Forelimb muscle (tissue), 1 donor: ENCODE data around the gene KDM4E. TPM values are rescaled to one million over a fixed set of nuclear protein-coding genes. Genes with fewer than 3 reads are reported as not detected.
"Not testable (repeated sequence)": the region's sequence is repeated elsewhere in the genome, so short reads cannot be mapped to it uniquely, and the experiment has no call there.

ENCODE experiments used
- DNase-seq: peaks from one replicate; pipeline ENCODE4 v3.0.0-alpha.2; 2013; ENCODE audit warnings: low read depth
- polyA plus RNA-seq: library from polyadenylated mRNA; unstranded; fragments of 120-200 nt; gene quantifications from one replicate; pipeline ENCODE4 v1.2.1, GENCODE V29; 2013; ENCODE audit not compliant: insufficient read length

Gene KDM4E
- polyA plus RNA-seq, result 0.06 TPM

DNA sequence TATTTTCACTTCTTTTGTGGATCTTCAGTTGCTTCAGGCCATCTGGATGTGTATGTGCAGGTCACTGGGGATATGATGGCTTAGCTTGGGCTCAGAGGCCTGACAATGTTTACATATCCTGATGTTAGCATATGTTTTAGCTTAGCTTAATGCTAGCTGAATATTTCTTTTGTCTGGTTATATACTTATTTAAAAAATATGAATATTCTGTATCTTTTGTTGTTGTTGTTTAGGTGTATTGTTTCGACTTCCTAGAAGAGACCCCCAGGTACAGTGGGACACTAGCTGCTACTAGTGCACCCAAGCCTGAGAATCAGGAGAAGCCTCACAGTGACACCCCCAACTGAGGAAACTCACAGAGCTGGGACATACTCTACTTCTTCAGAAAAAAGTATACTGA is at the start of gene KDM4E:
Gene KDM4E, plus strand, starts transcription at position 301 of the 400 bp plus-strand sequence. CDS start 300 bp downstream, outside the sequence.
- no peak for DNase-seq

GRCh38 chr11:94975599-94975998 is 49.5 kb upstream of the KDM4E start:
- DNase-seq, result no peak

DNA sequence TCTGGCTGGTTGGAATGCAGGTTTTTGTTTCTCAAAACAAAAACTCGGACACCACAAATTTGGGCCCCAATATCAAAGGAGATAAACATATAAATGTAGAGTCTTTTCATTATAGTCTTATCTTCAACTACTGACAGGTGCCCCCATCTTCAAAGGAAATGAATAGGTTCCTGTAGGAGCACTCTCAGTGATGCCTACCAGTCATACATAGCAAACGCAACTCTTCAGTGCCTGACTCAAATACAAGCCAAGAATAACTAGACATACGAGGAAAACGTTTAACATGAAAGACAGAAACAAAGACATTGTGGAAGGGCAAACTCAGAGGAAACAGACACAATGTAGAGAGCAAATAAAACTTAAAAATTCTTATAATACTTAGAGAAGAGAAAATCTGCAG is 37.7 kb upstream of the KDM4E start:
- DNase-seq, result no peak

DNA sequence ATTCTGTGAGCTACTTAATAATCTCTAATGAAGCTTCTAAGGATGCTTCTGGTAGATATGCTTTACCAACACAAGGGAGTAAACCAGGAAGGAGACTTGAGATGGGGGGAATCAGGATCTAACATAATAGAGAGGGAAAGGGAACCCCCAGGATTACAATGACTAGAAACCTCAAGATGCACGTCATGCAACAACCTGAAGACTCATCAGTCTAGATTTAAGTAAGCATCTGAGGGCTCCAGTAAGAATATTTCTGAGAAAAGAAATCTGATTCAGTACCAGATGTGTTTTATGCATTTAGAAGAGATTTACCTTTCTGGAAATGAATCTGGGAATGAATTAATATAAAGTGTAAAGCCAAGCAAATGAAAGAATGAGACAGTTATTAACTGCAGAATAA is 36.3 kb upstream of the KDM4E start:
- DNase-seq, result no peak

- DNase-seq, result no peak
Measured at GRCh38 chr11:94993400-94993943, 31.6 kb upstream of the KDM4E start.

DNA sequence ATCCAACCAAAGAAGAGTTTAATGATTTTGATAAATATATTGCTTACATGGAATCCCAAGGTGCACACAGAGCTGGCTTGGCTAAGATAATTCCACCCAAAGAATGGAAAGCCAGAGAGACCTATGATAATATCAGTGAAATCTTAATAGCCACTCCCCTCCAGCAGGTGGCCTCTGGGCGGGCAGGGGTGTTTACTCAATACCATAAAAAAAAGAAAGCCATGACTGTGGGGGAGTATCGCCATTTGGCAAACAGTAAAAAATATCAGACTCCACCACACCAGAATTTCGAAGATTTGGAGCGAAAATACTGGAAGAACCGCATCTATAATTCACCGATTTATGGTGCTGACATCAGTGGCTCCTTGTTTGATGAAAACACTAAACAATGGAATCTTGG is 27.6 kb upstream of the KDM4E start:
- no peak for DNase-seq

DNA sequence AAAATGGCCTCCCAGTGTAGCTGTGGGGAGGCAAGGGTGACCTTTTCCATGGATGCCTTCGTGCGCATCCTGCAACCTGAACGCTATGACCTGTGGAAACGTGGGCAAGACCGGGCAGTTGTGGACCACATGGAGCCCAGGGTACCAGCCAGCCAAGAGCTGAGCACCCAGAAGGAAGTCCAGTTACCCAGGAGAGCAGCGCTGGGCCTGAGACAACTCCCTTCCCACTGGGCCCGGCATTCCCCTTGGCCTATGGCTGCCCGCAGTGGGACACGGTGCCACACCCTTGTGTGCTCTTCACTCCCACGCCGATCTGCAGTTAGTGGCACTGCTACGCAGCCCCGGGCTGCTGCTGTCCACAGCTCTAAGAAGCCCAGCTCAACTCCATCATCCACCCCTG is 26.8 kb upstream of the KDM4E start:
- no peak for DNase-seq

GRCh38 chr11:95003716-95004115 is 21.3 kb upstream of the KDM4E start:
- no peak for DNase-seq

- DNase-seq, result no peak
Measured at GRCh38 chr11:95005642-95006041, 19.4 kb upstream of the KDM4E start.

GRCh38 chr11:95011376-95011775 is 13.7 kb upstream of the KDM4E start:
- DNase-seq, result no peak

- no peak for DNase-seq
Measured at GRCh38 chr11:95014184-95014821, 10.8 kb upstream of the KDM4E start.

DNA sequence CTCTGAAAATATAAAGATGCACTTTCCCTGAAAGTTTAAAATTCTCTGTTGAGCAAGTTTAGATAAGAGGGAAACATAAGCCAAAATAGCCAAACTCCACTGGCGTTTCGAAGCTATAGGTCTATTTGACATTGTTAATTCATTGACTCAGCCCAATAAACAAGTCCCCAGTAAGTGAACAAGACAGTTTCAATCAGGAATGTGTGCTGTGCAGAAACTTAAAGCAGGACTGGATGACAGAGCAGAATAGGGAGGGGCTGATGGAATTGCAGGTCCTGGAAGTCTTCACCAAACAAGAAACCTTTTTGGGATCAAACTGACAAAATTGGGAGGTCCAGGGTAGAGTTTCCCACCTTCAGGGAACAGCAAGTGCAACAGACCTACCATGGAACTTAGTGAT is 8.9 kb upstream of the KDM4E start:
- no peak for DNase-seq

DNA sequence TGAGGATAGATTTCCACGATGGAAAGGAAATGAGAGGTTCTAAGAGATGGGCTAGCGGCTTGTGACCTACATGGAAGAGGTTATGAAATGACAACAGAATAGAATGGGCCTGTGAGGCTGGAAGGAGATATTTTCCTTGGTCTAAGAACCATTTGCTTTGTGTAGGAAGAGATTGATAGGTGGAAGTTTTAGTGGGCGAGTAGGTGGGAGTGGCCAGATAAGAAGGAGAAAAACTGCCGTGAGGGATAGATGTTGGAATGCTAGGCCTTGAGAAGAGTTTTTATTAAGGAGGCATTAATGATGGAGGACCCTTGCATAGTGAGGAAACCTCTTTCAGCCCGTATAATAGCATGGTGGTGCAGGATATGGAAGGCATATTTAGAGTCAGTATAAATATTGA is 3.6 kb upstream of the KDM4E start:
- DNase-seq, result not testable (repeated sequence)

GRCh38 chr11:95025594-95025993 is 536 bp downstream of the KDM4E start:
- DNase-seq, result not testable (repeated sequence)

DNA sequence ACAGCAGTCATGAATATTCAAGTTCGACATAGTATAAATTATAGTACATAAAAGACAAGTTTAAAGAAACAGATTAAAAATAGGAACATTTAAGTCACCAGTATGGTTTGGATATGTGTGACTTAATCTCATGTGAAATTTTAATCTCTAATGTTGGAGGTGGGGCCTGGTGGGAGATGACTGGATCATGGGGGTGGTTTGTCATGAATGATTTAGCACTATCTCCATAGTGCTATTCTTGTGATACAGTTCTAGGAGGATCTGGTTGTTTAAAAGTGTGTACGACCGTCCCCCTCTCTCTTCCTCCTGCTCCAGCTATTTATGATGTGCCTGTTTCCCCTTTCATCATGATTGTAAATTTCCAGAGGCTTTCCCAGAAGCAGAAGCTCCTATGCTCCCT is 3.3 kb downstream of the KDM4E start:
- no peak for DNase-seq

DNA sequence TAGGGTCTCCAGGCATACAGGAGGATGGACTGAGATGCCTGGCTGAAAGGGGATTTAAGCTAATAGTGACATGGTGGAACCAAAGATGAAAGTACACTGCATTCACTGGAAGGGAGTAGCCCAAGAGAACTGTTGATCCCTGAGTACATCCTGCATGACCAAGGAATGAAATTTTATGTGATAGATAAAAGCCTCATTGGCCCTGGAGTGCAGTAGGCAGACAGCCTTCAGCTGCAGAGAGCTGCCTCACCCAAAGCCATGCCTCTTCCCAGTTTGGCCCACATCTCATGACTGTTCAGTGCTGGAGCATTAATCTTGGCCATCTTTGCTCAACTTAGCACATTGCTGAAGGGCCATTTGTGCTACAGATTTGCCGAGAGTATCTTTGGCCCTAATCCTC is 8.0 kb downstream of the KDM4E start:
- DNase-seq, result no peak

DNA sequence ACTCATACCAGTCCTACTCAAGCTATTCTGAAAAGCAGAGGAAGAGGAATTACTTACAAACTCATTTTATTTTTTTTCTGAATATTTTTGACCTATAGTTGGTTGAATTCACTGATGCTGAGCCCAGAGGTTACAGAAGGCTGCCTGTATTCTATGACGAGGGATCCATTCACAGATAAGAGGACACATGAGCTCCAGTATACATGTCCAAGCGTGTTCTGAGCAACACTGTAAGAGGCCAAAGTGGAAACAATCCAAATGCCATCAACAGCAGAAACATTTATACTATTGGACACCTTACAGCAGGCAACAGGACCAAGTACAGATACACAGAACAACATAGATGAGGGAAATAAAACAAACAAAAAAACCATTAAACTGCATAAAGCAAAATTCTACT is 10.3 kb downstream of the KDM4E start:
- no peak for DNase-seq

DNA sequence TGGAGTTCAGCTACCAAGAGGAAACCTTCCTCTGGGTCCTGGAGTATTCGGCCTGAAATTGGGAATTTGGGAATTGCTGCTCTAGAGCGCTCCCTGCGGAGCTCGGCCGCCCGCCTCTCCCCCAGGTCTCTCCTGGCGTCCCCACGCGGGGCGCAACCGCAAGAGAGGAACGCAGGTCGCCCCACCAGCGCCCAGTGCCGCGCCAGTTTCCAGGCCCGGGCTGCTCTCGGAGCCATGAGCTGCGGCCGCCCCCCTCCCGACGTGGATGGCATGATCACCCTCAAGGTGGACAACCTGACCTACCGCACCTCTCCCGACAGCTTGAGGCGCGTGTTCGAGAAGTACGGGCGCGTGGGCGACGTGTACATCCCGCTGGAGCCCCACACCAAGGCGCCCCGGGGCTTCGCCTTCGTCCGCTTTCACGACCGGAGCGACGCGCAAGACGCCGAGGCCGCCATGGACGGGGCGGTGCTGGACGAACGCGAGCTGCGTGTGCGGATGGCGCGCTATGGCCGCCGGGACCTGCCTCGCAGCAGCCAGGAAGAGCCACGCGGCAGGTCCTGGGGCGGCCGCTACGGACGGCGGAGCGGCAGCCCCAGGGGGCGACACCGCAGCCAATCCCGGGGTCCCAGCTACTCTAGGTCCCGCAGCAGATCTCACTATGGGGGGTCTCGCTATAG is 12.4 kb downstream of the KDM4E start:
- DNase-seq, result not testable (repeated sequence)

GRCh38 chr11:95042239-95042638 is 17.2 kb downstream of the KDM4E start:
- no peak for DNase-seq

GRCh38 chr11:95042906-95043305 is 17.8 kb downstream of the KDM4E start:
- no peak for DNase-seq

DNA sequence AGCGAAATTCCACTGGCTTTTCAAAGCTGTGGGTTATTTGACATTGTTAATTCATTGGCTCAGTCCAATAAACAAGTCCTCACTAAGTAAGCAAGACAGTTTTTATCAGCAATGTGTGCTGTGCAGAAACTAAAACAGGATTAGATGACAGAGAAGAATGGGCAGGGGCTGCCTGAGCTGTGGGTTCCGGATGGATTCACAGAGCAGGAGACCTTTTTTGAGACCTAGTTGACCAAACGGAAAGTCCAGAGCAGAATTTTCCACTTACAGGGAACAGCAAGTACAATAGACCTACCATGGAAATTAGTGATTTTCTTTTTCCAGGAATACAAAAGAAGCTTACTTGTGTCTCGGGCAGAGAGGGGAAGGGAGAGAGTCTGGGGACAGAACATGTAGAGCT is 19.0 kb downstream of the KDM4E start:
- DNase-seq, result no peak

DNA sequence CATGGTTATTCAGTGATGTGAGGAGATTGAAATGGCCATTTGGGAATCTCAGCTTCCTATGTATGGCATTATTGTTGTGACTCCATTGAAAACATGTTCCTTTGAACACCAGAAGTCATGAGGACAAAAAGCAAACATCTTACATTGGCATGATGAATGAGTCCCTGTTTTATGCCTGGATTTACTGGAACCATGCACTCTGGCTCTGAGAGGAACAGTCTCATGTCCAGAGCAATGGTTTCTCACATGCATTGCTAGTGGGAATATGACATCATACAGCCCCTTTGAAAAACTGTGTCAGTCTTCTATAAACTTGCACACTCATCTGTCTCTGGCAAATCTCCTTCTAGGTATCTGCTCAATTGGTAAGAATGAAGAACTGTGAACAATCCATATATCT is 20.8 kb downstream of the KDM4E start:
- no peak for DNase-seq

DNA sequence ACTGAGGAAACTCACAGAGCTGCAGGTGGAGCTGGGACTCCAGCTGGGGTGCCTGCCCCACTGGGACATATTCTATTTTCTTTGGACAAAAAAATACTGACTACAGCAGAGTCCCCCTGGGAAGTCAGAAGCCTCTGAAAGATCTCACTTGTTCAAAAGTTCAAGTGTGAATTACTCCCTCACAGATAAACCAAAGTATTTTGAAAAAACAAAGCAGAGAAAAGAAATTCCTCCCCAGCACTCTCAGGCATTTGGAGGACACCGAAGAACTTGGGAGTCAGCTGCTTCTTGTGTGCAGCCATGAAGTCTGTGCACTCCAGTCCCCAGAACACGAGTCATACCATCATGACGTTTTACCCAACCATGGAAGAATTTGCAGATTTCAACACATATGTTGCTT is 24.1 kb downstream of the KDM4E start, which contains the start of gene KDM4F:
Gene KDM4F, plus strand, starts transcription at position 301 of the 400 bp plus-strand sequence.
- not testable (repeated sequence) for DNase-seq
